H1 (cell line): ENCODE data around the gene DYNLT2. TPM values are rescaled to one million over a fixed set of nuclear protein-coding genes. Genes with fewer than 3 reads are reported as not detected.

Experiments
- SUZ12 ChIP-seq: fragments of 200-600 bp; sonication (generic); IDR thresholded peaks from 2 replicates; pipeline ENCODE4 v1.6.1; 2012; ENCODE audit warnings: mild to moderate bottlenecking, inconsistent platforms, low read length, moderate library complexity, mixed read lengths
- polyA plus RNA-seq, 7 experiments: library from polyadenylated mRNA; depleted of rRNA in 3 of 7; stranded (reverse) in 5 of 7; unstranded in 2 of 7; fragments of >200 nt in 5 of 7; fragments of 200-250 nt in 2 of 7; gene quantifications; 1 replicate in 5 of 7; 2 replicates in 1 of 7; 4 replicates in 1 of 7; pipeline versions ENCODE4 v1.2.1 to v1.2.3, GENCODE V29; 2011 to 2013; ENCODE audit warnings: missing spikeins in 2 of 7, mixed read lengths in 2 of 7
- total RNA-seq: library from RNA; stranded (reverse); fragmentation: NEBNext Ultra II Directional; extraction: Animal tissue kit (Norgen Biotek cat#: 25700); gene quantifications from 2 replicates; pipeline ENCODE4 v1.2.1, GENCODE V29; 2021

DYNLT2 gene
- total and polyA plus RNA-seq, 2 of the 8 experiments (the other 6 are each of a cell fraction or from before 2014, with no cell fraction given), result 0.48 to 1.8 TPM

- TF ChIP-seq SUZ12, result no peak
Observed at GRCh38 chr6:169798764-169799473, 47.5 kb upstream of the DYNLT2 start (continued).
